SU-DHL-6 (cell line): Measurements from ENCODE around the gene CTDSPL.

Source experiments
- CTCF ChIP-seq: fragments of 200-600 bp; sonication (generic); IDR thresholded peaks from one replicate; pipeline ENCODE4 v1.5.1; 2017; ENCODE audit warnings: antibody characterized with exemption, mild to moderate bottlenecking, low read length, moderate library complexity; ENCODE audit not compliant: insufficient read depth, poor library complexity, severe bottlenecking
- EZH2phosphoT487 ChIP-seq: fragments of 200-600 bp; sonication (generic), shearing (Covaris generic); conservative IDR thresholded peaks from 2 replicates; pipeline ENCODE4 v1.6.1; 2018; ENCODE audit warnings: mild to moderate bottlenecking, antibody characterized with exemption, low read length, moderate library complexity, mixed read lengths

GRCh38 chr3:38006031-38006430 lies 144.4 kb downstream of the CTDSPL start:
- TF ChIP-seq CTCF = no peak
- no peak for TF ChIP-seq EZH2phosphoT487
